ENCODE data around the gene SRCIN1. TPM values are rescaled to one million over a fixed set of nuclear protein-coding genes. Genes with fewer than 3 reads are reported as not detected.
"Not testable (repeated sequence)": the region's sequence is repeated elsewhere in the genome, so short reads cannot be mapped to it uniquely, and the experiment has no call there.

SRCIN1 gene
- total RNA-seq, 2 donors from 2014 or later, result 11.2 to 19.8 TPM

GRCh38 chr17:38628441-38628840 is 22.7 kb upstream of the SRCIN1 start:
- DNase-seq (no peak), ATAC-seq (no peak)
- Histone ChIP-seq H3K4me1 (no peaks in the 10 kb centered on the region), H3K27me3 (no peaks in the 10 kb centered on the region), H3K27ac (no peak overlapping the region), H3K9me3 (no peaks in the 10 kb centered on the region), H3K36me3 (replicated peaks in 1 of 2; ENCODE audit: insufficient read depth in 1 of 2, low read depth in 2 of 2) (no peaks in the 10 kb centered on the region), H3K4me3 (no peak overlapping the region)
- WGBS, 2 donors, result 61 to 67% methylated on average over 3 of the region's 3 CpGs
- intact Hi-C loops (cut with DNase I), result no loop called here
- TF ChIP-seq POLR2A (IDR thresholded peaks at IDR 0.05) (no peak), CTCF (IDR thresholded peaks at IDR 0.05) (no peak)

- WGBS, 2 donors, result 83 to 84% methylated on average over 2 of the region's 2 CpGs
- Histone ChIP-seq H3K36me3 (replicated peaks in 1 of 2; ENCODE audit: insufficient read depth in 1 of 2, low read depth in 2 of 2) (no peaks in the 10 kb centered on the region), H3K27ac (no peak overlapping the region), H3K4me3 (no peak overlapping the region), H3K9me3 (no peaks in the 10 kb centered on the region), H3K4me1 (no peaks in the 10 kb centered on the region), H3K27me3 (no peaks in the 10 kb centered on the region)
- intact Hi-C loops (cut with DNase I), result no loop called here
- TF ChIP-seq CTCF (IDR thresholded peaks at IDR 0.05) (no peak), POLR2A (IDR thresholded peaks at IDR 0.05) (no peak)
- ATAC-seq, result no peak
- DNase-seq, result no peak
These were observed 22.2 kb upstream of the SRCIN1 start for GRCh38 chr17:38627957-38628356.

GRCh38 chr17:38626606-38627226 is 21.0 kb upstream of the SRCIN1 start:
- DNase-seq; H3K4me1 ChIP-seq; intact Hi-C loops (cut with DNase I); H3K36me3 ChIP-seq (replicated peaks in 1 of 2; ENCODE audit: insufficient read depth in 1 of 2, low read depth in 2 of 2); H3K4me3 ChIP-seq; H3K27me3 ChIP-seq; H3K9me3 ChIP-seq; H3K27ac ChIP-seq; ATAC-seq: not testable (repeated sequence)
- 78 to 86% methylated on average over 6 of the region's 6 CpGs for WGBS, 2 donors

- TF ChIP-seq POLR2A (IDR thresholded peaks at IDR 0.05), result no peak
- no peak for TF ChIP-seq CTCF (IDR thresholded peaks at IDR 0.05)
- intact Hi-C loops (cut with DNase I), result no loop called here
- no peak for ATAC-seq
- no peaks in the 10 kb centered on the region for H3K36me3 ChIP-seq (replicated peaks in 1 of 2; ENCODE audit: insufficient read depth in 1 of 2, low read depth in 2 of 2)
- no peak overlapping the region for H3K27ac ChIP-seq
- DNase-seq, result no peak
- H3K9me3 ChIP-seq, result no peaks in the 10 kb centered on the region
- no peaks in the 10 kb centered on the region for H3K4me1 ChIP-seq
- no peak overlapping the region for H3K4me3 ChIP-seq
- H3K27me3 ChIP-seq, result no peaks in the 10 kb centered on the region
These were observed 19.7 kb upstream of the SRCIN1 start for GRCh38 chr17:38625482-38625881.

- H3K27me3 ChIP-seq; H3K4me1 ChIP-seq; intact Hi-C loops (cut with DNase I); H3K36me3 ChIP-seq (replicated peaks in 1 of 2; ENCODE audit: insufficient read depth in 1 of 2, low read depth in 2 of 2); H3K27ac ChIP-seq; H3K4me3 ChIP-seq; H3K9me3 ChIP-seq; ATAC-seq; DNase-seq: not testable (repeated sequence)
- WGBS, 2 donors, result 65 to 79% methylated on average over 13 to 14 of the region's 14 CpGs
These were observed 19.1 kb upstream of the SRCIN1 start for GRCh38 chr17:38624782-38625355.

- no peak for DNase-seq
- Histone ChIP-seq H3K27me3 (no peaks in the 10 kb centered on the region), H3K4me3 (no peak overlapping the region), H3K36me3 (replicated peaks in 1 of 2; ENCODE audit: insufficient read depth in 1 of 2, low read depth in 2 of 2) (no peaks in the 10 kb centered on the region), H3K9me3 (no peaks in the 10 kb centered on the region), H3K4me1 (no peaks in the 10 kb centered on the region), H3K27ac (no peak overlapping the region)
- WGBS, 2 donors, result 68 to 80% methylated on average over 2 of the region's 2 CpGs
- TF ChIP-seq POLR2A (IDR thresholded peaks at IDR 0.05) (no peak), CTCF (IDR thresholded peaks at IDR 0.05) (no peak)
- ATAC-seq, result no peak
- intact Hi-C loops (cut with DNase I), result no loop called here
These were observed 15.8 kb upstream of the SRCIN1 start for GRCh38 chr17:38621538-38621937.
